ENCODE measurements around the gene SRGAP1. TPM values are rescaled to one million over a fixed set of nuclear protein-coding genes. Genes with fewer than 3 reads are reported as not detected.

Gene SRGAP1
- total RNA-seq, 1 donor, result 25.8 TPM

DNA sequence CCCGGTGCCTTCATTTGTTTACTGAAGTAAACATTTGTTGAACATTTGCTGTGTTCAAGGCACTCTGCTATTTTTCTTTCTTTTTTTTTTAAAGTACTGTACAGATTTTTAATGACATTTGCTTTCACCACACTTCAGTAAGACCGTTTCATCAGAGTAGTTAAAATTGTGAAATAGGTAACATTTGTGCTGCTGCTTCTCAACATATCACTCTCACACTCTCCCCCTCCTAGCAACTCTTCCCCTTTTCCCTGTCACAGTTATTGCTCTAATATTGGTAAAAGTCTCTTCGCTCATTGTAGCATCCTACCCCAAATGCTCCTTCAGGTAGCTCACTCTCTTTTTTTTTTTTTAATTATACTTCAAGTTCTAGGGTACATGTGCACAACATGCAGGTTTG, 49.6 kb downstream of the SRGAP1 start:
- no peak overlapping the region for H3K4me3 ChIP-seq (ENCODE audit: low read depth, low read length)
- no peak for DNase-seq (ENCODE audit: low read depth)

DNA sequence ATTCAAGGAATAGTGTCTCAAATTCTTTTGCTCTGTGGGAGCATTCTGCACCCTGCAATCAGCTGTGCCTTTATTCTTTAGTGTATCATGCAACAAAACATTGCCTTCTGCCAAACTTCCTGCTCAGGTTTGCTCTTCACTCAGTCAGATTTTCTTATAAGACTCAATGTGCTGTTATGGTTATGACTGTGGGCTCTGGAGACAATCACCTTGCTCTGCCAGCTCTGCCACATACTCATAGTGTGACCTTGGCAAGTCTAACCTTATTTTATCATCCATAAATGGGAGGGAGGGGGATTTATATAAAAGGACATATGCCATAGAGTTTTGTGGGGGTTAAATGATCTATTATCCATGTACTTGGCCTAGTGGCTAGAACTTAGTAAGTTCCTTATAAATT, 51.3 kb downstream of the SRGAP1 start:
- H3K4me3 ChIP-seq (ENCODE audit: low read depth, low read length), result no peak overlapping the region
- no peak for DNase-seq (ENCODE audit: low read depth)
- TF ChIP-seq, protein P1, sequence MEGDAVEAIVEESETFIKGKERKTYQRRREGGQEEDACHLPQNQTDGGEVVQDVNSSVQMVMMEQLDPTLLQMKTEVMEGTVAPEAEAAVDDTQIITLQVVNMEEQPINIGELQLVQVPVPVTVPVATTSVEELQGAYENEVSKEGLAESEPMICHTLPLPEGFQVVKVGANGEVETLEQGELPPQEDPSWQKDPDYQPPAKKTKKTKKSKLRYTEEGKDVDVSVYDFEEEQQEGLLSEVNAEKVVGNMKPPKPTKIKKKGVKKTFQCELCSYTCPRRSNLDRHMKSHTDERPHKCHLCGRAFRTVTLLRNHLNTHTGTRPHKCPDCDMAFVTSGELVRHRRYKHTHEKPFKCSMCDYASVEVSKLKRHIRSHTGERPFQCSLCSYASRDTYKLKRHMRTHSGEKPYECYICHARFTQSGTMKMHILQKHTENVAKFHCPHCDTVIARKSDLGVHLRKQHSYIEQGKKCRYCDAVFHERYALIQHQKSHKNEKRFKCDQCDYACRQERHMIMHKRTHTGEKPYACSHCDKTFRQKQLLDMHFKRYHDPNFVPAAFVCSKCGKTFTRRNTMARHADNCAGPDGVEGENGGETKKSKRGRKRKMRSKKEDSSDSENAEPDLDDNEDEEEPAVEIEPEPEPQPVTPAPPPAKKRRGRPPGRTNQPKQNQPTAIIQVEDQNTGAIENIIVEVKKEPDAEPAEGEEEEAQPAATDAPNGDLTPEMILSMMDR (IDR thresholded peaks at IDR 0.05; ENCODE audit: insufficient read depth, low read length), result no peak

More for the DNA sequence above, 49.6 kb downstream of the SRGAP1 start:
- TF ChIP-seq, protein P1 (IDR thresholded peaks at IDR 0.05; ENCODE audit: insufficient read depth, low read length), result no peak

DNA sequence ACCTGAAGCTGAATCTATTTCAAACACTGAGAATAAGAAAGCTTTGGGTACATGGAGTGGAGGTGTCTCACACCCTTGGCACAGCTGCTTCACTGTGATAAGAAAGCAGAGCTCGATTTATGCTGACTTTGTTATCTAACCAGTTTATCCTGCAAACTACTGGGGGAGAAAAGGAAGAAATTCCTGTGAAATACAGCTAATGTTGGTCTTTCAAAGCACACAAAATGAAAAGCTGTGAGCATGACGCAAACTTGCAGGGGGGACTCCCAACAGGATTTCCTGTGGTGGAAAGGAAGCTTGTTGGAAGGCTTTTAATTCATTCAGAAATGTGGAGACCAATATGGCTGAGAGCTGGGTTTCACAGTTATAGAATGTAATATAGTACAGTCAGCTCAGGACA, 53.4 kb downstream of the SRGAP1 start:
- peak; percentile 32 for DNase-seq (ENCODE audit: low read depth)
- TF ChIP-seq, protein P1 (IDR thresholded peaks at IDR 0.05; ENCODE audit: insufficient read depth, low read length), result no peak
- H3K4me3 ChIP-seq (ENCODE audit: low read depth, low read length), result no peak overlapping the region

DNA sequence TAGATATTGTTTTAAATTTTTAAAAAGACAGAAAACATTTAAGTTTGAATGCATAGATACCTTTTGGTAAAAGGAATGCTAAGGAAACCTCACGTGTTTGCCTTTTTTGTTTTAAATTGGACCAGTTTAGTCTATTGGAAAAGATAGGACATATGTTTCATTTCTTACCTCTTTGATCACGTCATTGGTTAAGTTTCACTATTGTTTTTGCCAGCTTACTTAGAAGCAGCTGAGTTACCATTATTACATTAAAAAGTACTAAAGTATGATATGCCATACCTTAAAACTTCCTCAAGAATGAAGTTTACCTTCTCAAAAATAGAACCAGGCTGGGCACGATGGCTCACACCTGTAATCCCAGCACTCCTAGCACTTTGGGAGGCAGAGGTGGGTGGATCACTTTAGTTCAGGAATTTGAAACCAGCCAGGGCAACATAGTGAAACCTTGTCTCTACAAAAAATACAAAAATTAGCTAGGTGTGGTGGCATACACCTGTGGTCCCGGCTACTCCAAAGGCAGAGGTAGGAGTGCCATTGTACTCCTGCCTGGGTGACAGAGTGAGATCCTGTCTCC, 54.4 kb downstream of the SRGAP1 start:
- H3K4me3 ChIP-seq (ENCODE audit: low read depth, low read length), result no peak overlapping the region
- TF ChIP-seq, protein P1 (IDR thresholded peaks at IDR 0.05; ENCODE audit: insufficient read depth, low read length), result no peak

DNA sequence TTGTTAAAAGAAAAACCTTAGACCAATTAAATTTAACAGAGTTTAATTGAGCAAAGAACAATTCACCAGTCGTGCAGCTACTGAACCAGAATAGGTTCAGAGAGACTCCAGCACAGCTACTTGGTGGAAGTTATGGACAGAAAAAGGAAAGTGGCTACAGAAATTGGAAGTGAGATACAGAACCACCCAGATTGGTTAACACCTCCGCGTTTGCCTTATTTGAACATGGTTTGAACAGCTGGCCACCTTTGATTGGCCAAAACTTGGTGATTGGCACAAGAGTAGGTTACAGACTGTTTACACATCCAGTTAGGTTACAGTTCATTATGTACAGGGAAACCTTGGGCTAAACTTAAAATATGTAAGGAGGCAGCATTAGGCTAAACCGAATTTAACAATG, 54.9 kb downstream of the SRGAP1 start:
- no peak for DNase-seq (ENCODE audit: low read depth)
- TF ChIP-seq, protein P1 (IDR thresholded peaks at IDR 0.05; ENCODE audit: insufficient read depth, low read length), result no peak
- H3K4me3 ChIP-seq (ENCODE audit: low read depth, low read length), result no peak overlapping the region

More for the DNA sequence above, 54.4 kb downstream of the SRGAP1 start:
- DNase-seq (ENCODE audit: low read depth), result no peak

DNA sequence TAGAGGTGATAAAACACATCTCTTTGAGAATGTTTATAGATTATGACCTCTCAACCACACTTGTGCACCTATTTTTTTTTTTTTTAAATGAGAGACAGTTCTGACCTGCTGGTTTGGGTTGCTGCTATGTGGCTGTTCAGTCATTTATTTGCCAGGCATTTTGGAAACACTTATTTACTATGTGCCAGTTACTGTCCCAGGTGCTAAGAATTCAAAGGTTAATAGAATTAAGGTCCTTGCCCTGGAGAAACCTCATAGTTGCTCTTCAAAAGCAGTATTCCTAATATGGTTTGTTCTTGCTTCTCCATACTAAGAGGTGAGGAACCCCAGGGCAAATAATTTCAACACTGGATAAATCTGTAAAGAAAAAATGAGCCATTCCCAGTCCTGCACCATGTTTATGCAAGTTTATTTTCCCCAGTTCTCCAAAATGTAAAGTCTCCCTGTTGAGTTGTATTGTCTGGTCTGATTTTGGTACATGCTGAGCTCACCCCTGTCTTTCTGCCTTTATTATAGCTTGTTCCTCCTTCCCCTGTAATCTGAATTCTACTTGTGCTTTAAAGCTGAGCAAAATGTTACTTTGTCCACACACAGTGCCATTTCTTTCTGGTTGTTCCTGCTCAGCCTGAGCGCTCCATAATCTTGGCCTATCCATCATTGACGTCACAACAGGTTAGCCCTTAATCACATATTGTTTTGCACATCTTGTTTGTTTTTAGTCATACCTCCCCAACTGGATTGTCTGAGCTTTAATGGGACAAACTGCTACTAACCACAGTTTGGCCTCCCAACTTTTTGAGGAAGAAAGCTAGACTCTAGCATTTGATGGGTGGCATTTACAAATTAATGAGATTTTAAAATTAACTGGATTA, 56.7 kb downstream of the SRGAP1 start:
- no peak overlapping the region for H3K4me3 ChIP-seq (ENCODE audit: low read depth, low read length)
- TF ChIP-seq, protein P1 (IDR thresholded peaks at IDR 0.05; ENCODE audit: insufficient read depth, low read length), result no peak
- DNase-seq (ENCODE audit: low read depth), result no peak
